ENCODE results near the gene IL4R. TPM values are rescaled to one million over a fixed set of nuclear protein-coding genes. Genes with fewer than 3 reads are reported as not detected.

Gene IL4R
- total and polyA plus RNA-seq, 12 donors = 5.0 to 28.9 (median 9.9) TPM

GRCh38 chr16:27374221-27374803 lies 60.5 kb downstream of the IL4R start:
- 73 to 79% methylated on average over 8 of the region's 8 CpGs for WGBS, 2 donors
- H3K27ac ChIP-seq = peak overlapping the region in 3 of 10 donors; percentile 0 to 81 (median 0)
- peak in 3 of 8 donors; percentile 24 to 42 (median 41) for ATAC-seq

DNA sequence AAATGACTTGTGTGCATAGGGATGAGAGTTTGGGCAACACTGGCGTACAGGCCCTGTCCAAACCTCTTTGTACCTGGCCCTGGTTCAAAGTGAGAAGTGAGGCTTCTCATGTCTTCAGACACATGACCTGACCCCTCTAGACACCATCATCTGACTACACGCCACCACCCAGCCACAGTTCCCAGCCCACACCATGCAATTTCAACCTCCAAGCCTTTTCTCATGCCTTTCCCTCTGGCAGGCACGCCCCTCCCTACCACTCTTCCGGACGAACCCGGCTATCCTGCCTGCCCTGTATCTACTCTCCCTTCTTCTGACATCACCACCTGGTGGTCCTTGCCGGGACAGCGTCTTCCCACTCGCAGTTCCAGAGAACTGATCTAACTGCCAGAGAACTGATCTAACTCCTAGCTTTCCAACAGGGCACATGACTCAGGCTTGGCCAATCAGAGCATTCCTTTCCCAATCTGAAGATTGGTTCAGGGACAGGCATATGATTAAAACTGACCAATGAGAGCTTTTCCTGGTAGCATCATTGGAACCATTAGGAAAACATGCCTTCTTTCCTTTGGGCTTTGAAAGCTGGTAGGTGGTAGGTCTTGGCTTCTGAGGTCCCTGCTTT lies 61.1 kb downstream of the IL4R start:
- DNase-seq (peak; percentile 59 to 63), ATAC-seq (peak; percentile 69 to 90 (median 86))
- intact Hi-C loops (cut with DNase I) = loop anchor here in 7 of 10 donors (5.0 to 10.0 kb wide), 6 partner anchors 80 to 1540 kb away; no protein-coding TSS in a partner anchor
- H3K9me3 ChIP-seq = peaks cover 0 to 10% (median 0%) of the 10 kb centered on the region in 11 donors
- H3K27ac ChIP-seq = peak overlapping the region in 3 of 10 donors; percentile 0 to 81 (median 0)
- no peaks in the 10 kb centered on the region for H3K27me3 ChIP-seq
- peaks cover 0 to 66% (median 0%) of the 10 kb centered on the region in 9 donors for H3K4me1 ChIP-seq
- H3K36me3 ChIP-seq = no peaks in the 10 kb centered on the region
- 17 to 18% methylated on average over 9 of the region's 9 CpGs for WGBS, 2 donors
- H3K4me3 ChIP-seq = peak overlapping the region in 2 of 10 donors; percentile 8 to 36
- peak; percentile 15 to 60 (median 41) for TF ChIP-seq CTCF (IDR thresholded peaks at IDR 0.05)

More at GRCh38 chr16:27374221-27374803, 60.5 kb downstream of the IL4R start:
- no peak for TF ChIP-seq CTCF (IDR thresholded peaks at IDR 0.05)
- Histone ChIP-seq H3K36me3 (no peaks in the 10 kb centered on the region), H3K27me3 (no peaks in the 10 kb centered on the region), H3K9me3 (peaks cover 0 to 10% (median 0%) of the 10 kb centered on the region in 11 donors), H3K4me3 (peak overlapping the region in 2 of 10 donors; percentile 8 to 36), H3K4me1 (peaks cover 0 to 68% (median 0%) of the 10 kb centered on the region in 9 donors)
- intact Hi-C loops (cut with DNase I) = loop anchor here in 5 of 10 donors (5.0 to 10.0 kb wide), 5 partner anchors 80 to 1540 kb away; no protein-coding TSS in a partner anchor
- no peak for DNase-seq

- TF ChIP-seq CTCF (IDR thresholded peaks at IDR 0.05) = no peak
- Histone ChIP-seq H3K4me1 (peaks cover 0 to 54% (median 0%) of the 10 kb centered on the region in 9 donors), H3K27me3 (peaks cover 0 to 6% (median 0%) of the 10 kb centered on the region in 7 donors), H3K36me3 (no peaks in the 10 kb centered on the region), H3K4me3 (no peak overlapping the region), H3K27ac (peak overlapping the region in 1 of 10 donors; percentile 11), H3K9me3 (peaks cover 0 to 9% (median 0%) of the 10 kb centered on the region in 11 donors)
- ATAC-seq = no peak
- 59 to 61% methylated on average over 4 of the region's 4 CpGs for WGBS, 2 donors
- intact Hi-C loops (cut with DNase I) = loop anchor here in 5 of 10 donors (5.0 to 10.0 kb wide), 4 partner anchors 77 to 1543 kb away; no protein-coding TSS in a partner anchor
- no peak for DNase-seq
Observed at GRCh38 chr16:27377666-27378485, 64.1 kb downstream of the IL4R start.
